Osteoblast (primary cell): ENCODE data around the gene B3GNT7. TPM values are rescaled to one million over a fixed set of nuclear protein-coding genes. Genes with fewer than 3 reads are reported as not detected.

Experiments used
- DNase-seq: peaks from one replicate; pipeline ENCODE4 v3.0.0; 2011; ENCODE audit warnings: low spot score, mixed read lengths; ENCODE audit not compliant: insufficient read length; ENCODE audit errors: missing footprints
- H2AFZ ChIP-seq: 2 replicates; pipeline ENCODE4 v1.6.0; 2011; ENCODE audit warnings: mild to moderate bottlenecking, low read length
- H3K27ac ChIP-seq: 2 replicates; pipeline ENCODE4 v1.5.1; 2011; ENCODE audit warnings: mild to moderate bottlenecking, low read depth, low read length, moderate library complexity
- H3K27me3 ChIP-seq: 2 replicates; pipeline ENCODE4 v1.6.0; 2012; ENCODE audit warnings: mild to moderate bottlenecking, control low read depth, inconsistent platforms, low read length, moderate library complexity; ENCODE audit not compliant: insufficient read depth
- H3K36me3 ChIP-seq: 2 replicates; pipeline ENCODE4 v1.5.1; 2011; ENCODE audit warnings: mild to moderate bottlenecking, low read length, control low read depth, moderate library complexity; ENCODE audit not compliant: insufficient read depth
- H3K4me1 ChIP-seq: 2 replicates; pipeline ENCODE4 v1.5.1; 2011; ENCODE audit warnings: mild to moderate bottlenecking, low read length, control low read depth, moderate library complexity; ENCODE audit not compliant: insufficient read depth
- H3K4me2 ChIP-seq: 2 replicates; pipeline ENCODE4 v1.6.0; 2011; ENCODE audit warnings: mild to moderate bottlenecking, low read length; ENCODE audit not compliant: insufficient read depth
- H3K4me3 ChIP-seq: fragments of 200-600 bp; sonication (generic); 3 replicates; pipeline ENCODE4 v1.5.1; 2012; ENCODE audit warnings: mild to moderate bottlenecking, low read length, inconsistent platforms; ENCODE audit not compliant: insufficient read depth
- H3K79me2 ChIP-seq: 2 replicates; pipeline ENCODE4 v1.6.0; 2012; ENCODE audit warnings: mild to moderate bottlenecking, low read length, control low read depth, inconsistent platforms; ENCODE audit not compliant: insufficient read depth
- H3K9me3 ChIP-seq: 2 replicates; pipeline ENCODE4 v1.5.1; 2011; ENCODE audit warnings: low read depth, low read length, control low read depth
- H4K20me1 ChIP-seq: 2 replicates; pipeline ENCODE4 v1.6.0; 2012; ENCODE audit warnings: mild to moderate bottlenecking, low read length, control low read depth; ENCODE audit not compliant: insufficient read depth
- total RNA-seq: library from RNA; depleted of rRNA; stranded (reverse); fragments of >200 nt; gene quantifications from 2 replicates; pipeline ENCODE4 v1.2.3, GENCODE V29; 2012
- TF ChIP-seq, protein P1 (sequence below): IDR thresholded peaks from 2 replicates; pipeline ENCODE4 v1.5.1; 2011; ENCODE audit warnings: mild to moderate bottlenecking, low read depth, low read length, moderate library complexity; ENCODE audit errors: extremely low read depth

Gene B3GNT7, protein sequence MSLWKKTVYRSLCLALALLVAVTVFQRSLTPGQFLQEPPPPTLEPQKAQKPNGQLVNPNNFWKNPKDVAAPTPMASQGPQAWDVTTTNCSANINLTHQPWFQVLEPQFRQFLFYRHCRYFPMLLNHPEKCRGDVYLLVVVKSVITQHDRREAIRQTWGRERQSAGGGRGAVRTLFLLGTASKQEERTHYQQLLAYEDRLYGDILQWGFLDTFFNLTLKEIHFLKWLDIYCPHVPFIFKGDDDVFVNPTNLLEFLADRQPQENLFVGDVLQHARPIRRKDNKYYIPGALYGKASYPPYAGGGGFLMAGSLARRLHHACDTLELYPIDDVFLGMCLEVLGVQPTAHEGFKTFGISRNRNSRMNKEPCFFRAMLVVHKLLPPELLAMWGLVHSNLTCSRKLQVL
- 0.29 and 0.72 TPM in 2 replicates for total RNA-seq

DNA sequence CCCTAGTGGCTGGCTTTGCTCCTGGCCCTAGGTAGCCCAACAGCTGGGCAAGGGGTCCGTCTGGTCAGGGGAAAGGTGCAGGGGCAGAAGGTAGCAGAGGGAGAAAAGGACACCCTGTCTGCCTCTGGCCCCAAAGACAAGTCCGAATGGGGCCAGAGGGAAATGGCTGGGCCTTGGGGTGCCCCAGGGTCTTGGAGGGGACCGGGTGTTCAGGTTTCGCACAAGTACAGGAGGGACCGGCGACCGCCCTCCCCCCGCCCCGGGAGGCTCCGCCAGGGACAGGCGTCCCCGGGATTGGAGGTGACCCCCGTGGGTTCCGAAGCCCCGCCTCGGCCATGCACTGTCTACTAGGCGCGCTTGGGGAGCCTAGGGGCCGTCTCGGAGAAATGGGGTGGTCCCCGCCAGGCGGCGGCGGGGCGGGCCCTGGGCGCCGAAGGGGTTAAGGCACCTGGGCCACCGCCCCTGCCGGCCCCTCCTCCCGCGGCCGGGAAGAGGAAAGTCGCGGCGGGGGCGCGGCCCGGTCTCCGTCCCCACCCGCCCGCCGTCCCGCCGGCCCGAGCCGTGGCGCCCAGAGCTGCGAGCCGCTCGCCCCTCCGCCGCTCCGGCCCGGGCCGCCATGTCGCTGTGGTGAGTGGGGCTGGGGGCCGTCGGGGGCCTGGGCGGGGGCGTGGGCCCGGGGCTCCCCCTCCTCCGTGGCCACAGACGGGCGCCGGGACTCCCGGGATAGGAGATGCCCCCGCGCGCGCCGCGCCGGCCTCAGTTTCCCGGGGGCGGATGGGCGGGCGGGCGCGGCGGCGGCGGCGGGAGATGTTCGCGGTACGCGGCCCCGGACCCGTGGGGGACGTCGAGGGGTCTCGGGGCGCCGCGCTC lies at the start of gene B3GNT7:
B3GNT7 (plus strand) TSS at position 523 of the 870 bp plus-strand sequence; CDS start at position 617, 94 bp downstream.
- H4K20me1 ChIP-seq = no peaks in the 10 kb centered on the region
- H3K79me2 ChIP-seq = no peaks in the 10 kb centered on the region
- no peaks in the 10 kb centered on the region for H3K36me3 ChIP-seq
- H2AFZ ChIP-seq = no peak within 1 kb of the TSS
- peaks cover 31% of the 10 kb centered on the region for H3K27me3 ChIP-seq
- H3K27ac ChIP-seq = no peak within 1 kb of the TSS
- no peak within 1 kb of the TSS for H3K4me3 ChIP-seq
- peak within 1 kb of the TSS; percentile 29 for H3K4me2 ChIP-seq
- no peaks in the 10 kb centered on the region for H3K9me3 ChIP-seq
- peak; percentile 91 for DNase-seq
- peaks cover 2% of the 10 kb centered on the region for H3K4me1 ChIP-seq
- TF ChIP-seq, protein P1, sequence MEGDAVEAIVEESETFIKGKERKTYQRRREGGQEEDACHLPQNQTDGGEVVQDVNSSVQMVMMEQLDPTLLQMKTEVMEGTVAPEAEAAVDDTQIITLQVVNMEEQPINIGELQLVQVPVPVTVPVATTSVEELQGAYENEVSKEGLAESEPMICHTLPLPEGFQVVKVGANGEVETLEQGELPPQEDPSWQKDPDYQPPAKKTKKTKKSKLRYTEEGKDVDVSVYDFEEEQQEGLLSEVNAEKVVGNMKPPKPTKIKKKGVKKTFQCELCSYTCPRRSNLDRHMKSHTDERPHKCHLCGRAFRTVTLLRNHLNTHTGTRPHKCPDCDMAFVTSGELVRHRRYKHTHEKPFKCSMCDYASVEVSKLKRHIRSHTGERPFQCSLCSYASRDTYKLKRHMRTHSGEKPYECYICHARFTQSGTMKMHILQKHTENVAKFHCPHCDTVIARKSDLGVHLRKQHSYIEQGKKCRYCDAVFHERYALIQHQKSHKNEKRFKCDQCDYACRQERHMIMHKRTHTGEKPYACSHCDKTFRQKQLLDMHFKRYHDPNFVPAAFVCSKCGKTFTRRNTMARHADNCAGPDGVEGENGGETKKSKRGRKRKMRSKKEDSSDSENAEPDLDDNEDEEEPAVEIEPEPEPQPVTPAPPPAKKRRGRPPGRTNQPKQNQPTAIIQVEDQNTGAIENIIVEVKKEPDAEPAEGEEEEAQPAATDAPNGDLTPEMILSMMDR = no peak

GRCh38 chr2:231347081-231347480 lies 48.4 kb upstream of the B3GNT7 start:
- no peaks in the 10 kb centered on the region for H3K9me3 ChIP-seq
- no peak overlapping the region for H3K4me3 ChIP-seq
- no peak overlapping the region for H2AFZ ChIP-seq
- TF ChIP-seq, protein P1 = no peak
- H3K4me1 ChIP-seq = no peaks in the 10 kb centered on the region
- DNase-seq = no peak
- H3K4me2 ChIP-seq = no peak overlapping the region
- H3K27ac ChIP-seq = no peak overlapping the region
- no peaks in the 10 kb centered on the region for H3K27me3 ChIP-seq
- no peaks in the 10 kb centered on the region for H3K79me2 ChIP-seq
- H4K20me1 ChIP-seq = no peaks in the 10 kb centered on the region
- H3K36me3 ChIP-seq = peaks cover 18% of the 10 kb centered on the region

DNA sequence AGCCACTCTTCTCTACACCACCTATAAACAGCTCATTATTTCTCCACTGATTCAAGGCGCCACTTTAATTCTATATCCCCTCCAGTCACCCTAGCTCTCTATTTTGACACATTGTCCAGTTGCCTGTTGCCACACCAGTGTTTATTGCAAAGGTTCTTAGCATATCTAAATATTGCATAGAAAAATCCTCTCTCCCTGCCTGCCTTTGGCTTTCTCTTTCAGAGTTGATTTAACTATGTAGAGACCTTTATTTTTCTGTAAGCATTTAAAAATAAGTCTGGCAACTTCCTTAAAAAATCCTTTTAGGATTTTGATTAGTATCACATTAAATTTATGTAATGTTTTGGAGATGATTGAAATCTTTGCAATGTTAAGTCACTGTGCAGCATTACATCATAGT lies 47.9 kb upstream of the B3GNT7 start:
- Histone ChIP-seq H3K79me2 (no peaks in the 10 kb centered on the region), H3K27me3 (no peaks in the 10 kb centered on the region), H3K36me3 (peaks cover 14% of the 10 kb centered on the region), H2AFZ (no peak overlapping the region), H3K9me3 (no peaks in the 10 kb centered on the region), H4K20me1 (no peaks in the 10 kb centered on the region), H3K4me1 (no peaks in the 10 kb centered on the region), H3K4me2 (no peak overlapping the region), H3K27ac (no peak overlapping the region), H3K4me3 (no peak overlapping the region)
- TF ChIP-seq, protein P1 = no peak
- DNase-seq = no peak

- no peak overlapping the region for H2AFZ ChIP-seq
- H3K79me2 ChIP-seq = no peaks in the 10 kb centered on the region
- H3K27me3 ChIP-seq = no peaks in the 10 kb centered on the region
- no peak overlapping the region for H3K4me2 ChIP-seq
- H3K4me3 ChIP-seq = no peak overlapping the region
- no peaks in the 10 kb centered on the region for H4K20me1 ChIP-seq
- DNase-seq = no peak
- TF ChIP-seq, protein P1 = no peak
- H3K4me1 ChIP-seq = no peaks in the 10 kb centered on the region
- no peak overlapping the region for H3K27ac ChIP-seq
- H3K9me3 ChIP-seq = no peaks in the 10 kb centered on the region
- H3K36me3 ChIP-seq = peaks cover 12% of the 10 kb centered on the region
Observed at GRCh38 chr2:231348173-231348572, 47.3 kb upstream of the B3GNT7 start.
